ENCODE results near the gene SCO2.

SCO2 gene

DNA sequence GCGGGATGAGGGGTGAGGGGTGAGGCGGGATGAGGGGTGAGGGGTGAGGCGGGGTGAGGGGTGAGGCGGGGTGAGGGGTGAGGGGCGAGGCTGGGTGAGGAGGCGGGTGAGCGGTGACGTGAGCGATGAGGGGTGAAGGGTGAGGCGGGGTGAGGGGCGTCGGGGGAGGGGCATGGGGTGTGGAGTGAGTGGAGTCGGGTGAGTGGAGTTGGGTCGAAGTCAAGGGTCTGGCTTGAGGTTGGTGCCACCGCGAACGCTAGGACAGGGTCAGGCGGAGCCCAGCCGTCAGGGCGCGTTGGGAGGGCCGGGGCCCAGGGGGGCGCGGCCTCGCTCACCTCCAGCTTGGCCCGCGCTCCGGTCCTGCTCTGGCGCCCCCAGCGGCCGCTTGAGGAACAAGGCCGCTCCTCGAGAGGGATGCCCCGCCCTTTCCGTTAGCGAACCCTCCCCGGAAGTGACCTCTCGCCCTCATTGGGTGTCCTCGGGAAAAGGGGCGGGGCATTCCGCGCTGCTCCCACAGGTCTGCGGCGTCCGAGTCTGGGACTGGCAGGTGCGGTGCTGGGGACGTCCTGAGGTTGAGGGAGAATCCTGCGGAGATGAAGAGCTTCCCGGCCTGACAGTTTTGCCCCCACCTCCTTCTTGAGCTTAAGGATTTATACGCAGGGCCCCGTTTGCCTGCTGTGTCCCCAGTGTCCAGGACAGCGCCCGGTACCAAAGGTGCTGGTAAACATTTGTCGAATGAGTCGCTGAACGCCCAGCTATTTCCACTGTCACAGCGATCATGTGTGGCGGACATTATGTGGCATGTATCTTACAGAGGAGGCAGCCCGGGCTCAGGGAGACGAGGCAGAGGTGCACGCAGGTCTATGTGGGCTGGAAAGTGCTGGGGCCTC is 37.4 kb upstream of the SCO2 start, which contains the start of gene SYCE3:
Gene SYCE3 (minus strand): TSS at position 397 of the 890 bp plus-strand sequence. CDS start 6,514 bp downstream, outside the sequence.
- no peak within 1 kb of the TSS for H2AFZ ChIP-seq (ENCODE audit: low read length)
- H3K4me3 ChIP-seq (ENCODE audit: low read depth, low read length, poor library complexity, severe bottlenecking), result peak within 1 kb of the TSS; percentile 63
- H3F3A ChIP-seq (ENCODE audit: insufficient read depth, low read length), result no peaks in the 10 kb centered on the region
- peaks cover 4% of the 10 kb centered on the region for H3K36me3 ChIP-seq (ENCODE audit: insufficient read depth, low read length)
- H3K9ac ChIP-seq (ENCODE audit: low read length), result peak within 1 kb of the TSS; percentile 51
- no peaks in the 10 kb centered on the region for H3K9me2 ChIP-seq (ENCODE audit: low read depth, low read length)
- H3K27me3 ChIP-seq (ENCODE audit: insufficient read depth, low read length), result peaks cover 5% of the 10 kb centered on the region; the same call in 1 of the 2 replicates
- peaks cover 7% of the 10 kb centered on the region for H3K4me1 ChIP-seq (ENCODE audit: insufficient read depth, low read length, severe bottlenecking)
- H4K20me1 ChIP-seq (ENCODE audit: insufficient read depth, low read length), result no peaks in the 10 kb centered on the region
- TF ChIP-seq, protein P1, sequence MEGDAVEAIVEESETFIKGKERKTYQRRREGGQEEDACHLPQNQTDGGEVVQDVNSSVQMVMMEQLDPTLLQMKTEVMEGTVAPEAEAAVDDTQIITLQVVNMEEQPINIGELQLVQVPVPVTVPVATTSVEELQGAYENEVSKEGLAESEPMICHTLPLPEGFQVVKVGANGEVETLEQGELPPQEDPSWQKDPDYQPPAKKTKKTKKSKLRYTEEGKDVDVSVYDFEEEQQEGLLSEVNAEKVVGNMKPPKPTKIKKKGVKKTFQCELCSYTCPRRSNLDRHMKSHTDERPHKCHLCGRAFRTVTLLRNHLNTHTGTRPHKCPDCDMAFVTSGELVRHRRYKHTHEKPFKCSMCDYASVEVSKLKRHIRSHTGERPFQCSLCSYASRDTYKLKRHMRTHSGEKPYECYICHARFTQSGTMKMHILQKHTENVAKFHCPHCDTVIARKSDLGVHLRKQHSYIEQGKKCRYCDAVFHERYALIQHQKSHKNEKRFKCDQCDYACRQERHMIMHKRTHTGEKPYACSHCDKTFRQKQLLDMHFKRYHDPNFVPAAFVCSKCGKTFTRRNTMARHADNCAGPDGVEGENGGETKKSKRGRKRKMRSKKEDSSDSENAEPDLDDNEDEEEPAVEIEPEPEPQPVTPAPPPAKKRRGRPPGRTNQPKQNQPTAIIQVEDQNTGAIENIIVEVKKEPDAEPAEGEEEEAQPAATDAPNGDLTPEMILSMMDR (IDR thresholded peaks at IDR 0.05; ENCODE audit: low read length), result peak; percentile 79
- TF ChIP-seq EZH2 (IDR thresholded peaks at IDR 0.05; ENCODE audit: borderline replicate concordance, low read length), result no peak
- peak within 1 kb of the TSS; percentile 89 for H3K4me2 ChIP-seq (ENCODE audit: low read length)
- no peaks in the 10 kb centered on the region for H3K9me3 ChIP-seq (ENCODE audit: low read length)
- no peak within 1 kb of the TSS for H3K27ac ChIP-seq (ENCODE audit: low read depth, low read length, poor library complexity, severe bottlenecking)
- H3K79me2 ChIP-seq (ENCODE audit: insufficient read depth, low read length), result no peaks in the 10 kb centered on the region

DNA sequence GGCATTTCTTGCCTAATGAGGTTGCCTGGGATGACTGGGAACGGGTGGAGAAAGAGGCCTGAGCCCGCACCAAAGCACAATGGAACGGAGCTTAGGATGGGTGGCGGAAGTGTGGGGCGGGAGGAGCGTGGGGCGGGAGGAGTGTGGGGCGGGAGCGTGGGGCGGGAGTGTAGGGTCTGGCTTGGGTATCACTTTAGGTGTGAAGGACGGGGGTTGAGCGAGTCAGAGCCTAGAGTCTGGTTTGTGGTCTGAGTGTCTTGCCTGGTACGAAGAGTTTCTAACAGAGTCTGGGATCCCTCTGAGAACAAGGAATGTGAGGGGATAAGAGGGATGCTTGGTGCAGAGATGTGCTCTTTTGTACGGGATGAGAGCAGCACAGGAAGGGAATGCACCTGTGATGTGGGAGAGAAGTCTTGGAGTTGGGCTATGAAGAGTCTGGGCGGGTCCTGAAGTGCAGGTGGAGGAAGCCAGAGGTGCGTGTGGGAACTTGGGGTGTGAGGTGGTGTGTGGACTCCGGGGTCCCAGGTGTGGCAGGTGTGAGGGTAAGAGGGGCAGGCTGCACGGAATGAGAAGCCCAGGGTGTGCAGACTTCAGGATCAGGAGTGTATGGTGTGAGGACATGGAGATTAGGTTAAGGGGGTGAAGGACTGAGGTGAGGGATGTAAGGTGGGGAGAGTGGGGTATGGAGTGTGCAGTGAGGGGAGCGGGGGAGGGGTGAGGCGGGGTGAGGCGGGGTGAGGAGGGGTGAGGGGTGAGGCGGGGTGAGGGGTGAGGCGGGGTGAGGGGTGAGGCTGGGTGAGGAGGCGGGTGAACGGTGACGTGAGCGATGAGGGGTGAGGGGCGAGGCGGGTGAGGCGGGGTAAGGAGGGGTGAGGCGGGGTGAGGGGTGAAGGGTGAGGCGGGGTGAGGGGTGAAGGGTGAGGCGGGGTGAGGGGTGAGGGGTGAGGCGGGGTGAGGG is 36.3 kb upstream of the SCO2 start:
- no peak for TF ChIP-seq EZH2 (IDR thresholded peaks at IDR 0.05; ENCODE audit: borderline replicate concordance, low read length)
- TF ChIP-seq, protein P1 (IDR thresholded peaks at IDR 0.05; ENCODE audit: low read length), result no peak
- H3K27ac ChIP-seq (ENCODE audit: low read depth, low read length, poor library complexity, severe bottlenecking), result no peak overlapping the region
- H3K4me1 ChIP-seq (ENCODE audit: insufficient read depth, low read length, severe bottlenecking), result peaks cover 7% of the 10 kb centered on the region
- H4K20me1 ChIP-seq (ENCODE audit: insufficient read depth, low read length), result no peaks in the 10 kb centered on the region
- H3K79me2 ChIP-seq (ENCODE audit: insufficient read depth, low read length), result no peaks in the 10 kb centered on the region
- H3F3A ChIP-seq (ENCODE audit: insufficient read depth, low read length), result no peaks in the 10 kb centered on the region
- H2AFZ ChIP-seq (ENCODE audit: low read length), result no peak overlapping the region
- H3K36me3 ChIP-seq (ENCODE audit: insufficient read depth, low read length), result no peaks in the 10 kb centered on the region
- H3K9me3 ChIP-seq (ENCODE audit: low read length), result no peaks in the 10 kb centered on the region
- peaks cover 5% of the 10 kb centered on the region; the same call in 1 of the 2 replicates for H3K27me3 ChIP-seq (ENCODE audit: insufficient read depth, low read length)
- H3K9me2 ChIP-seq (ENCODE audit: low read depth, low read length), result no peaks in the 10 kb centered on the region
- no peak overlapping the region for H3K9ac ChIP-seq (ENCODE audit: low read length)
- no peak overlapping the region for H3K4me3 ChIP-seq (ENCODE audit: low read depth, low read length, poor library complexity, severe bottlenecking)
- no peak overlapping the region for H3K4me2 ChIP-seq (ENCODE audit: low read length)

DNA sequence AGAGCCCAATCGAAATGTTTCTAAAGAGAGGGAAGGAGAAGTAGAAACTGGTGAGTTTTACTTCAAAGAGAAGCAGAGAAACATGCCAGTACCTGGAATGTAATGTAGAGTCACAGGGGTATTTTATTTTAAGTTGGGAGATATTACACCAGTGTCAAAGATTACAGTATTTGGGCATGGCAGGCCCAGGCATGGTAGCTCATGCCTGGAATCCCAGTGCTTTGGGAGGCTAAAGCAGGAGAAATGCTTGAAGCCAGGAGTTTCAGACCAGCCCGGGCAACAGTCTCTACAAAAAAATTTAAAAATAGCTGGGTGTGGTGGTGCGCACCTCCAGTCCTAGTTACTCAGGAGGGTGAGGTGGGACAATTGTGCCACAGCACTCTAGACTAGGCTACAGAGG is 34.6 kb upstream of the SCO2 start:
- Histone ChIP-seq H3F3A (ENCODE audit: insufficient read depth, low read length) (no peaks in the 10 kb centered on the region), H3K9me3 (ENCODE audit: low read length) (no peaks in the 10 kb centered on the region)

More for the DNA sequence above, 34.6 kb upstream of the SCO2 start:
- no peak overlapping the region for H2AFZ ChIP-seq (ENCODE audit: low read length)
- TF ChIP-seq, protein P1 (IDR thresholded peaks at IDR 0.05; ENCODE audit: low read length), result no peak
- TF ChIP-seq EZH2 (IDR thresholded peaks at IDR 0.05; ENCODE audit: borderline replicate concordance, low read length), result no peak
- H3K9me2 ChIP-seq (ENCODE audit: low read depth, low read length), result no peaks in the 10 kb centered on the region
- H3K4me2 ChIP-seq (ENCODE audit: low read length), result no peak overlapping the region
- no peaks in the 10 kb centered on the region for H3K36me3 ChIP-seq (ENCODE audit: insufficient read depth, low read length)
- no peak overlapping the region for H3K9ac ChIP-seq (ENCODE audit: low read length)
- H3K27ac ChIP-seq (ENCODE audit: low read depth, low read length, poor library complexity, severe bottlenecking), result no peak overlapping the region
- peaks cover 7% of the 10 kb centered on the region for H3K4me1 ChIP-seq (ENCODE audit: insufficient read depth, low read length, severe bottlenecking)
- no peaks in the 10 kb centered on the region for H4K20me1 ChIP-seq (ENCODE audit: insufficient read depth, low read length)
- H3K79me2 ChIP-seq (ENCODE audit: insufficient read depth, low read length), result no peaks in the 10 kb centered on the region
- peaks cover 5% of the 10 kb centered on the region; the same call in 1 of the 2 replicates for H3K27me3 ChIP-seq (ENCODE audit: insufficient read depth, low read length)
- no peak overlapping the region for H3K4me3 ChIP-seq (ENCODE audit: low read depth, low read length, poor library complexity, severe bottlenecking)

Data from OCI-LY1 (cell line).